ENCODE results near the gene RGS10.

DNA sequence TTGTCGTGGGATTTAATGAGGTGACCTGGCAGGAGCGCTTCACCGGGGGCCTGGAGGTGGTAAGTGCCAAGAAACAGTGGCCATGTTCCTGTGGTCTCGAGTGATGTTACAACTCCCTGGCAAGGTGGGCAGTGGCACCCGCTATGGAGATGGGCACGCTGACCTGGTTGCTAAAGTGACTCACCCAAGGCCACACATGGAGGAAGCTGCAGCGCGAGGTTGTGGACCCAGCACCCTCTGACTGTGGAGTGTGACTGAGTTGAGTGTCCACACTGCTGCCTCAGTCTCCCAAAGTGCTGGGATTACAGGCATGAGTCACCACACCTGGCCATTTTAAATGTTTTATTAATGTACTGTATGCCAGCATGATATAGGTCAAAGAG lies 73.2 kb downstream of the RGS10 start:
- TF ChIP-seq POLR2A (IDR thresholded peaks at IDR 0.05) (no peak), CTCF (IDR thresholded peaks at IDR 0.05) (no peak)
